Stimulated activated CD4-positive, alpha-beta T cell treated with anti-CD3 and anti-CD28 coated beads, Interleukin-12 subunit alpha, Interleukin-12 subunit beta, amount 100 ng/mL, for 24 hours (primary cell): ENCODE measurements around the gene MAML1.

Source experiments
- DNase-seq, 2 experiments: peaks; one replicate each; pipeline ENCODE4 v3.0.0-alpha.2; 2020; ENCODE audit warnings: low read depth in 2 of 2

MAML1 gene

GRCh38 chr5:179793468-179794139 lies 61.0 kb downstream of the MAML1 start, which contains the start of gene LTC4S:
TSS of gene LTC4S (plus strand) at chr5:179793986. CDS start at chr5:179794081, 95 bp downstream.
- no peak for DNase-seq

GRCh38 chr5:179794171-179794570 lies 61.5 kb downstream of the MAML1 start:
- no peak for DNase-seq

- DNase-seq = no peak
Measured at GRCh38 chr5:179794575-179794974, 62.0 kb downstream of the MAML1 start.

GRCh38 chr5:179795049-179795862 lies 62.6 kb downstream of the MAML1 start:
- DNase-seq = no peak

- peak in 1 of 2 experiments; percentile 59 for DNase-seq
Measured at GRCh38 chr5:179795863-179796833, 63.5 kb downstream of the MAML1 start.

- no peak for DNase-seq
Measured at GRCh38 chr5:179796877-179797608, 64.4 kb downstream of the MAML1 start.

- no peak for DNase-seq
Measured at GRCh38 chr5:179797741-179798140, 65.1 kb downstream of the MAML1 start.

- DNase-seq = no peak
Measured at GRCh38 chr5:179798144-179798770, 65.6 kb downstream of the MAML1 start.

- no peak for DNase-seq
Measured at GRCh38 chr5:179798771-179799643, 66.4 kb downstream of the MAML1 start.

GRCh38 chr5:179799644-179799973 lies 67.0 kb downstream of the MAML1 start:
- DNase-seq = no peak

- DNase-seq = no peak
Measured at GRCh38 chr5:179800071-179800695, 67.6 kb downstream of the MAML1 start.

GRCh38 chr5:179800696-179801201 lies 68.1 kb downstream of the MAML1 start:
- DNase-seq = no peak

- DNase-seq = peak in 1 of 2 experiments; percentile 82
Measured at GRCh38 chr5:179801304-179802206, 68.9 kb downstream of the MAML1 start.

- DNase-seq = no peak
Measured at GRCh38 chr5:179802207-179802883, 69.7 kb downstream of the MAML1 start.

- no peak for DNase-seq
Measured at GRCh38 chr5:179802950-179803562, 70.4 kb downstream of the MAML1 start.

- peak in 1 of 2 experiments; percentile 57 for DNase-seq
Measured at GRCh38 chr5:179803651-179804554, 71.3 kb downstream of the MAML1 start.
